ENCODE data around the gene POLR2C.

DNA sequence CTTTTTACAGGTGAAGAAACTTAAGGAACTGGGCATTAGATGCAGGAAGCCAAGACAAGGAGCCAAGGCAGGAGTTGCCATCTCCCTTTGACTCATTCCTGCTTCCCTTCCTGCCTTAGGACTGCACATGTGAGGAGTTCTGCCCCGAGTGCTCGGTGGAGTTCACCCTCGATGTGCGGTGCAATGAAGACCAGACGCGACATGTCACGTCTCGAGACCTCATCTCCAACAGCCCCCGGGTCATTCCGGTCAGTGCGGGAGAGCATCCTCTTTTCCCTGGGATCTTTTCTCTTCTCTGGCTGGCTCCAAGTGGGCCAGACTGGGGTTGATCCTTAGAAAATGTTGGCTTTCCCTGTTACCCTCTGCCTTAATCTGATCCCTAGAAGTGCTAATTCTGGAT lies 6.6 kb downstream of the POLR2C start:
- TF ChIP-seq POLR2A (IDR thresholded peaks at IDR 0.05) = no peak
- TF ChIP-seq, protein P1, sequence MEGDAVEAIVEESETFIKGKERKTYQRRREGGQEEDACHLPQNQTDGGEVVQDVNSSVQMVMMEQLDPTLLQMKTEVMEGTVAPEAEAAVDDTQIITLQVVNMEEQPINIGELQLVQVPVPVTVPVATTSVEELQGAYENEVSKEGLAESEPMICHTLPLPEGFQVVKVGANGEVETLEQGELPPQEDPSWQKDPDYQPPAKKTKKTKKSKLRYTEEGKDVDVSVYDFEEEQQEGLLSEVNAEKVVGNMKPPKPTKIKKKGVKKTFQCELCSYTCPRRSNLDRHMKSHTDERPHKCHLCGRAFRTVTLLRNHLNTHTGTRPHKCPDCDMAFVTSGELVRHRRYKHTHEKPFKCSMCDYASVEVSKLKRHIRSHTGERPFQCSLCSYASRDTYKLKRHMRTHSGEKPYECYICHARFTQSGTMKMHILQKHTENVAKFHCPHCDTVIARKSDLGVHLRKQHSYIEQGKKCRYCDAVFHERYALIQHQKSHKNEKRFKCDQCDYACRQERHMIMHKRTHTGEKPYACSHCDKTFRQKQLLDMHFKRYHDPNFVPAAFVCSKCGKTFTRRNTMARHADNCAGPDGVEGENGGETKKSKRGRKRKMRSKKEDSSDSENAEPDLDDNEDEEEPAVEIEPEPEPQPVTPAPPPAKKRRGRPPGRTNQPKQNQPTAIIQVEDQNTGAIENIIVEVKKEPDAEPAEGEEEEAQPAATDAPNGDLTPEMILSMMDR (IDR thresholded peaks at IDR 0.05) = no peak

Data from body of pancreas (tissue), 4 donors.